Mesenchymal stem cell (in vitro differentiated cells and primary cell): ENCODE results near the gene CBX4.

Source experiments
- DNase-seq: peaks from one replicate; pipeline ENCODE4 v3.0.0-alpha.2; 2013
- H2AFZ ChIP-seq: one replicate; pipeline ENCODE4 v1.6.1; 2013; ENCODE audit warnings: low read depth, mild to moderate bottlenecking, control low read depth, inconsistent platforms, low read length, moderate library complexity
- H2AK5ac ChIP-seq: 2 replicates; pipeline ENCODE4 v1.6.1; 2013; ENCODE audit warnings: low read length, moderate library complexity, mild to moderate bottlenecking, inconsistent platforms; ENCODE audit not compliant: severe bottlenecking
- H2BK120ac ChIP-seq: one replicate; pipeline ENCODE4 v1.6.1; 2013; ENCODE audit warnings: low read depth, mild to moderate bottlenecking, inconsistent platforms, low read length, moderate library complexity
- H2BK12ac ChIP-seq, 2 experiments: one replicate each; pipeline ENCODE4 v1.6.1; 2013; ENCODE audit warnings: inconsistent platforms in 2 of 2, low read length in 2 of 2, mild to moderate bottlenecking in 2 of 2, moderate library complexity in 2 of 2, control low read depth in 1 of 2
- H2BK15ac ChIP-seq: one replicate; pipeline ENCODE4 v1.6.1; 2013; ENCODE audit warnings: mild to moderate bottlenecking, low read depth, inconsistent platforms; ENCODE audit not compliant: poor library complexity, severe bottlenecking
- H2BK5ac ChIP-seq: 2 replicates; pipeline ENCODE4 v1.6.1; 2013; ENCODE audit warnings: low read depth, mild to moderate bottlenecking, low read length, control low read depth, inconsistent platforms; ENCODE audit not compliant: poor library complexity, severe bottlenecking
- H3K14ac ChIP-seq, 2 experiments: one replicate each; pipeline ENCODE4 v1.6.1; 2013; ENCODE audit warnings: inconsistent platforms in 2 of 2, low read length in 2 of 2, control low read depth in 1 of 2, mild to moderate bottlenecking in 1 of 2, moderate library complexity in 1 of 2
- H3K18ac ChIP-seq, 2 experiments: one replicate each; pipeline ENCODE4 v1.6.1; 2013; ENCODE audit warnings: inconsistent platforms in 2 of 2, low read length in 2 of 2, control low read depth in 1 of 2, low read depth in 1 of 2, mild to moderate bottlenecking in 1 of 2
- H3K23ac ChIP-seq, 2 experiments: one replicate each; pipeline ENCODE4 v1.6.1; 2013; ENCODE audit warnings: inconsistent platforms in 2 of 2, low read length in 2 of 2, mild to moderate bottlenecking in 2 of 2, moderate library complexity in 2 of 2, control low read depth in 1 of 2
- H3K27ac ChIP-seq: 2 replicates; pipeline ENCODE4 v1.5.1; 2013; ENCODE audit warnings: mild to moderate bottlenecking, moderate library complexity, low read length, control low read depth, inconsistent platforms; ENCODE audit not compliant: poor library complexity, severe bottlenecking
- H3K27me3 ChIP-seq, 2 experiments: 2 replicates each; pipeline versions ENCODE4 v1.6.1 to v1.7.0; 2013; ENCODE audit warnings: low read length in 2 of 2, mild to moderate bottlenecking in 2 of 2, moderate library complexity in 2 of 2, control low read depth in 1 of 2, inconsistent platforms in 1 of 2; ENCODE audit not compliant: control insufficient read depth in 1 of 2, insufficient read depth in 1 of 2
- H3K36me3 ChIP-seq, 2 experiments: 2 replicates each; pipeline versions ENCODE4 v1.6.1 to v1.7.0; 2013; ENCODE audit warnings: low read length in 2 of 2, control low read depth in 1 of 2, inconsistent platforms in 1 of 2, low read depth in 1 of 2, mild to moderate bottlenecking in 1 of 2; ENCODE audit not compliant: insufficient read depth in 2 of 2, control insufficient read depth in 1 of 2
- H3K4ac ChIP-seq, 2 experiments: one replicate each; pipeline ENCODE4 v1.6.1; 2013; ENCODE audit warnings: inconsistent platforms in 2 of 2, low read length in 2 of 2, mild to moderate bottlenecking in 2 of 2, moderate library complexity in 2 of 2, control low read depth in 1 of 2, low read depth in 1 of 2
- H3K4me1 ChIP-seq: 2 replicates; pipeline ENCODE4 v1.6.1; 2013; ENCODE audit warnings: low read depth, low read length, control low read depth; ENCODE audit not compliant: control insufficient read depth, insufficient read depth
- H3K4me2 ChIP-seq: 2 replicates; pipeline ENCODE4 v1.6.1; 2013; ENCODE audit warnings: low read length, mild to moderate bottlenecking, inconsistent platforms; ENCODE audit not compliant: poor library complexity, severe bottlenecking
- H3K4me3 ChIP-seq, 2 experiments: 2 replicates each; pipeline versions ENCODE4 v1.5.1 to v1.7.0; 2013; ENCODE audit warnings: low read length in 2 of 2, mild to moderate bottlenecking in 2 of 2, control low read depth in 1 of 2, low read depth in 1 of 2; ENCODE audit not compliant: insufficient read depth in 1 of 2
- H3K79me1 ChIP-seq: replicated peaks from 2 replicates; pipeline ENCODE4 v1.6.1; 2013; ENCODE audit warnings: mild to moderate bottlenecking, control low read depth, low read length, inconsistent platforms; ENCODE audit not compliant: poor library complexity, severe bottlenecking
- H3K9ac ChIP-seq: 2 replicates; pipeline ENCODE4 v1.7.0; 2013; ENCODE audit warnings: mild to moderate bottlenecking, low read length, moderate library complexity
- H3K9me3 ChIP-seq: 2 replicates; pipeline ENCODE4 v1.7.0; 2013; ENCODE audit warnings: mild to moderate bottlenecking, low read length; ENCODE audit not compliant: control insufficient read depth
- H4K8ac ChIP-seq: one replicate; pipeline ENCODE4 v1.6.1; 2013; ENCODE audit warnings: inconsistent platforms, mild to moderate bottlenecking, low read length, moderate library complexity
- H4K91ac ChIP-seq: one replicate; pipeline ENCODE4 v1.6.1; 2013; ENCODE audit warnings: mild to moderate bottlenecking, low read length, inconsistent platforms
- WGBS: methylation state at CpG from one replicate; pipeline ENCODE4 v1.1.7; 2013; ENCODE audit warnings: mixed read lengths; 5-methylcytosine and 5-hydroxymethylcytosine counted together

Gene CBX4

GRCh38 chr17:79814127-79814973 is 24.9 kb downstream of the CBX4 start:
- H3K14ac ChIP-seq: no peak overlapping the region
- peak overlapping the region in 1 of 2 experiments; percentile 27 for H3K4me3 ChIP-seq
- H3K79me1 ChIP-seq: no peaks in the 10 kb centered on the region
- H3K18ac ChIP-seq: peak overlapping the region in 1 of 2 experiments; percentile 41
- H3K27me3 ChIP-seq: peaks cover 81 to 84% of the 10 kb centered on the region in 2 experiments
- H2AK5ac ChIP-seq: no peak overlapping the region
- WGBS: 15% methylated on average over 20 of the region's 43 CpGs
- H4K91ac ChIP-seq: peak overlapping the region; percentile 70
- H2BK5ac ChIP-seq: no peak overlapping the region
- no peak for DNase-seq
- no peaks in the 10 kb centered on the region for H3K36me3 ChIP-seq
- no peak overlapping the region for H2AFZ ChIP-seq
- H3K4me1 ChIP-seq: peaks cover 43% of the 10 kb centered on the region
- H2BK15ac ChIP-seq: peak overlapping the region; percentile 63
- H3K27ac ChIP-seq: no peak overlapping the region
- H4K8ac ChIP-seq: peak overlapping the region; percentile 69
- peak overlapping the region; percentile 56 to 59 for H2BK12ac ChIP-seq
- H3K23ac ChIP-seq: peak overlapping the region in 1 of 2 experiments; percentile 41
- no peak overlapping the region for H3K9ac ChIP-seq
- H3K9me3 ChIP-seq: no peaks in the 10 kb centered on the region
- H3K4ac ChIP-seq: no peak overlapping the region
- no peak overlapping the region for H2BK120ac ChIP-seq
- H3K4me2 ChIP-seq: peak overlapping the region; percentile 61

DNA sequence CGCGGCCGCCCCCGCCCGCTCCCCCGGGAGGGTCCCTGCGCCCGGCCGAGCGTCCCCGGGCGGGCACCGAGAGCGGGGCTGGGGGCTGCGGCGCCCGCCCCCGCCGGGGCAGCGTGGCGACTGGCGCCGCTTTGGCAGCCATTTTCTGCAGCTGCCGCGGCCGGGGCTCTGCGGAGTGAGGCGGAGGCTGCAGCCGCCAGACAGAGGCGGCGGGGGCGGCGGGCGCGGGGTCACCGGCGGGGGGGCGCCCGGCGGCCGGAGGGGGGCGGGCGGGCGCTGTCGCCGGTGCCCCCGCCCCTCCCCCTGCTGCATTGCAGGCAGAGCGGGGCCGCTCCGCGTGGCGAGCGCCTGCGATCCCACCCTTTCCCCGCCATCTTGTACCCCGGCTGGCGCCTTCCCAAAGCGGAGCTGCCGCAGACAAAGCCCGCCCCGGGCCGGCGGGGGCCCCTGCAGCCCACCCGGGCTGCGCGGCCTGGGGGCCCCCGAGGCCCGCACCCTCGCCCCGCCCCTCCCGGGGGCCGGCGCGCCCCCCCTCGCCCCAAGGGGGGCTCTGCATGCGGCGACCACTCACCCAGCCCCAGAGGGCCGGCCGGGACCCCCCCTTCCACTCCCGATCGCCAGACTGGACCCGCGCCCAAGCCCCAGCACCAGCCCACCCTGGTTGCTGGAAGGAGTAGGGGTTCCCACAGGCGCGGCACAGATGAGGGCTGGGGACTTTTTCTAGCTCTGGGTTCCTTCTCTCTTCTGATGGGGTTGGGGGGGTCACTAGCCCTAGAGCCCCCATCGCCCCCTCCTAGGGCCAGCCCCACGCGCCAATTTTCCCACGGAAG is 25.7 kb downstream of the CBX4 start:
- no peaks in the 10 kb centered on the region for H3K36me3 ChIP-seq
- no peaks in the 10 kb centered on the region for H3K79me1 ChIP-seq
- no peak overlapping the region for H2AK5ac ChIP-seq
- H3K4me1 ChIP-seq: peaks cover 43% of the 10 kb centered on the region
- no peak overlapping the region for H3K27ac ChIP-seq
- no peak for DNase-seq
- no peak overlapping the region for H3K9ac ChIP-seq
- H2BK15ac ChIP-seq: peak overlapping the region; percentile 99
- peak overlapping the region; percentile 83 for H3K4me2 ChIP-seq
- H2BK12ac ChIP-seq: no peak overlapping the region
- H3K9me3 ChIP-seq: no peaks in the 10 kb centered on the region
- peak overlapping the region in 1 of 2 experiments; percentile 51 for H3K4me3 ChIP-seq
- peak overlapping the region; percentile 75 for H4K91ac ChIP-seq
- H3K4ac ChIP-seq: no peak overlapping the region
- no peak overlapping the region for H2AFZ ChIP-seq
- 0% methylated on average over 6 of the region's 89 CpGs for WGBS
- H3K23ac ChIP-seq: no peak overlapping the region
- peak overlapping the region; percentile 99 for H2BK120ac ChIP-seq
- H2BK5ac ChIP-seq: no peak overlapping the region
- H3K27me3 ChIP-seq: peaks cover 82 to 84% of the 10 kb centered on the region in 2 experiments
- peak overlapping the region; percentile 72 for H4K8ac ChIP-seq
- peak overlapping the region in 1 of 2 experiments; percentile 94 for H3K14ac ChIP-seq
- H3K18ac ChIP-seq: peak overlapping the region; percentile 48 to 77

- Histone ChIP-seq H3K27ac (no peak overlapping the region), H3K14ac (no peak overlapping the region), H2AK5ac (no peak overlapping the region), H3K79me1 (no peaks in the 10 kb centered on the region), H3K27me3 (peaks cover 82 to 84% of the 10 kb centered on the region in 2 experiments), H3K4me1 (peaks cover 43% of the 10 kb centered on the region), H2BK120ac (peak overlapping the region; percentile 99), H4K91ac (peak overlapping the region; percentile 16), H3K18ac (peak overlapping the region; percentile 41 to 46), H3K23ac (no peak overlapping the region), H3K9me3 (no peaks in the 10 kb centered on the region), H2BK12ac (peak overlapping the region in 1 of 2 experiments; percentile 21), H3K9ac (no peak overlapping the region), H2BK5ac (no peak overlapping the region), H3K4me3 (peak overlapping the region in 1 of 2 experiments; percentile 51), H3K36me3 (no peaks in the 10 kb centered on the region), H2BK15ac (peak overlapping the region; percentile 62), H4K8ac (peak overlapping the region; percentile 76), H3K4ac (no peak overlapping the region), H2AFZ (no peak overlapping the region), H3K4me2 (peak overlapping the region; percentile 97)
- WGBS: 5% methylated on average over 45 of the region's 72 CpGs
- no peak for DNase-seq
These were observed 26.6 kb downstream of the CBX4 start for GRCh38 chr17:79812353-79813258.
